AG09309 (cell line): ENCODE measurements around the gene CALML5.

Source experiments
- DNase-seq: peaks from one replicate; pipeline ENCODE4 v3.0.0-alpha.2; 2010; ENCODE audit warnings: low read depth
- H3K4me3 ChIP-seq: 2 replicates; pipeline ENCODE4 v1.5.1; 2011; ENCODE audit warnings: mild to moderate bottlenecking, low read depth, low read length, moderate library complexity; ENCODE audit not compliant: control insufficient read depth
- TF ChIP-seq, protein P1 (sequence below): IDR thresholded peaks from 2 replicates; pipeline ENCODE4 v1.5.1; 2011; ENCODE audit warnings: mild to moderate bottlenecking, low read depth, low read length, inconsistent platforms; ENCODE audit not compliant: insufficient read depth, control insufficient read depth; ENCODE audit errors: missing control alignments

Gene CALML5

DNA sequence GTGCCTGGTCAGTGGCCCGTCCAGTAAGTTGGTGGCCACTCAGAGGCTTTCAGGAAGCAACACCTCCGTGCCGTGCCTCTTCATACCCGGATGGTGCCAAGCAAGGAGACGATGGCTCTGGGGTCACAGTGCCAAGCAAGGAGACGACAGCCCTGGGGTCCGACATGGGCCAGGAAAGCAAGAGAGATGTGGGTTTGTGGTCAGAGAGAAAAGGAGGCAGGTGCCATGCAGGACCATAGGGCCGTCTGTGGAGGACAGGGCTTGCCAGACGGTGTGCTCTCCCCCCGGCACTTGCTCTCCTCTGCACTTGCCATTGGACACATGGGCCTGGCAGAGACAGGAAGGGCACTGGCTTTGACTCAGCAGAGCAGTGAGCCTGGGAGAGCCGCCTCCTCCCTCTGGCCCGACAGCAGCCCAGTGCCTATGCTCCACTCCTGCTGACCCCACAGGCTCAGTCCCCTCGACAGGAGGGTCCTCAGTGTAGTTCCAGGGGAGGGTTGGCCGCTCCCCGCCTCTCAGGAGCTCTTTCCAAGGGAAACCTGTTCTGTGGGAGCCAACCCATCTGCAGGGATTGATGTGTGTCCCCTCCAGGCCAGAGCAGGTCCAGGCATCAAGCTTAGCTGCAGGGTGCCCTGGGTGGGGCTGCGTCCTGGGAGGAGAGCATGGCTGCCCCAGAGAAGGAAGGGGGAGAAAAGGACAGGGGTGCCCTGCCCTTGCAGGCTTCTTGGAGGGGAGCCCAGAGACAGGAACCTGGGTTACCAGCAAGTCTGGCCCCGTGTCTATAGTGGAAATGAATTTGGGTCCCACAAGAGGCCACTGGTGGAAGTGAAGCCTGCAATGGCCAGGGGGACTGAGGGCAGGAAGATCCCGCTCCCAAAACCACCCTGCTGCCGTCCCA lies 7.6 kb upstream of the CALML5 start:
- no peak for DNase-seq
- H3K4me3 ChIP-seq, result no peak overlapping the region
- TF ChIP-seq, protein P1, sequence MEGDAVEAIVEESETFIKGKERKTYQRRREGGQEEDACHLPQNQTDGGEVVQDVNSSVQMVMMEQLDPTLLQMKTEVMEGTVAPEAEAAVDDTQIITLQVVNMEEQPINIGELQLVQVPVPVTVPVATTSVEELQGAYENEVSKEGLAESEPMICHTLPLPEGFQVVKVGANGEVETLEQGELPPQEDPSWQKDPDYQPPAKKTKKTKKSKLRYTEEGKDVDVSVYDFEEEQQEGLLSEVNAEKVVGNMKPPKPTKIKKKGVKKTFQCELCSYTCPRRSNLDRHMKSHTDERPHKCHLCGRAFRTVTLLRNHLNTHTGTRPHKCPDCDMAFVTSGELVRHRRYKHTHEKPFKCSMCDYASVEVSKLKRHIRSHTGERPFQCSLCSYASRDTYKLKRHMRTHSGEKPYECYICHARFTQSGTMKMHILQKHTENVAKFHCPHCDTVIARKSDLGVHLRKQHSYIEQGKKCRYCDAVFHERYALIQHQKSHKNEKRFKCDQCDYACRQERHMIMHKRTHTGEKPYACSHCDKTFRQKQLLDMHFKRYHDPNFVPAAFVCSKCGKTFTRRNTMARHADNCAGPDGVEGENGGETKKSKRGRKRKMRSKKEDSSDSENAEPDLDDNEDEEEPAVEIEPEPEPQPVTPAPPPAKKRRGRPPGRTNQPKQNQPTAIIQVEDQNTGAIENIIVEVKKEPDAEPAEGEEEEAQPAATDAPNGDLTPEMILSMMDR, result no peak

DNA sequence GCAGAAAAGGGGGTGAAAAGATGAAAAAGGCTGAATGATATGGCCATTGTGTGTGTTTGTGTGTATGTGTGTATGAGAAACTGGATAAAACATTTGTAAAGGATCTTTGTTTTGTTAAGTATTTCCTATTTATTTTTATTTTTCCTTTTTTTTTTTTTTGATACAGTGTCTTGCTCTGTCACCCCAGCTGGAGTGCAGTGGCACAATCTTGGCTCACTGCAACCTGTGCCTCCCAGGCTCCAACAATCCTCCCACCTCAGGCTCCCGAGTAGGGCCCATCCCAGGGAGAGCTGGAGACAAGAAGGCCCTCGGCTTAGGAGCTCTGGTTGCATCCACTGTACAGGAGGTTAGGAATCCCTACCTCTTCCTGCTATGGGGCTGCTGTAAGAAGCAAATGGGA lies 6.9 kb upstream of the CALML5 start:
- no peak for DNase-seq
- H3K4me3 ChIP-seq, result no peak overlapping the region
- TF ChIP-seq, protein P1, result no peak

DNA sequence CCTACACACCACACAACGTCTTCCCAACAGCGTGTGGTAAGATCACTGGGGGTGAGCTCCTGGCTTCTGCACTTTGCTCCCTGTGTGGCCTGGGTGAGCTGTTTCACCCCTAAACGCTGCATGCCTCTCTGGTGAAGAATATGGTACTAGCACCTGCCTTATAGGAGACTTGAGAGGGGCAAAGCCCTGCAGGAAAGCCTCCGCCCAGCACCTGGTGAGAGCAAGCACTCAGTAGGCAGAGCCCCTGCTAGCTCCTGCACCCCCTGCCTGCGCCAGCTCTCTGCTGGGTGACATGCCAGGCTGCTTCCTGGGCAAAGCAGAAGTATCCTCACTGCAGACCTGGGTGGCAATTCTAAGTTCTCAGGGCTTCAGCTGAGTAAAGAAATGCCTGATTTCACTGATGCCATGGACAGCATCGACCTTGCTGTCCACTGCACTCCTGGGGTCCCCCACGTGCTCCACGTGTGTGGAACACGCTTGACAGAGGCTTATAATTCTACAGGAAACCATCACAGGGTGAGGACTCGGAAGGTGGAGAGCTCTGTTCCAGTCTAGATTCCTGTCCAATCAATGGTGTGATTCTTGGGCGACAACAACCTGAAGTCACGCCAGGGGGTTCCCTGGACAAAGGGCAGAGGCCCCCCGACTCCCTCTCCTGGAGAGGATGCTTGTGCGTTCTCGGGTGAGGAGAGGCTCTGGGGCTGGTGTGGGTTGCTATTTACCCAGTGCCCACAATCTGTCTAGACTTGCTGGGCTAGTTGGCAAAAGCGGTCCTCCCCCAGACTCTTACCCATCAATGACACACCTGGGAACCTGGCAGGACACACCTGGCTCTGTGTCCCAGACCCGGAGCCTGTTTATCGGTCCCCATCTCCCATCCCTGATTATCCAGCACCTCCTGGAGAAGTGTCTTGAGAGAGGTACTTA lies 5.0 kb upstream of the CALML5 start:
- TF ChIP-seq, protein P1, result no peak
- DNase-seq, result no peak
- H3K4me3 ChIP-seq, result no peak overlapping the region

DNA sequence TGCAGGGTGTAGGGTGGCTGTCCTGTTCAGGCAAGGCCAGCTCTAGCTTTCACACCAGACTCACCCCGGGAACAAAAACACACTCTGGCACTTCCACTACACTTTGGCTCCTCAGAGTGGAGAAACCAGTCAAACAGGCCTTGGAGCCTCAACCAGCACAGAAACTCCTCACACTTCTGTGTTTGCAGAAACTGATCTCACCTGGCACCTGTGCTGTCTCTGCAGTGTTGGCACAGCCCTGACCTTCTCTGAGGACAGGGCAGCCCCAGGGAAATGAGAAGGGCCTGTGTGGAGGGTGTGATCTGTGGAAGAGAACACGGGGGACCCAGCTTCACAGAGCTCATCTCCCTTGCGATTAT lies 4.1 kb upstream of the CALML5 start:
- no peak for DNase-seq
- TF ChIP-seq, protein P1, result no peak
- no peak overlapping the region for H3K4me3 ChIP-seq

DNA sequence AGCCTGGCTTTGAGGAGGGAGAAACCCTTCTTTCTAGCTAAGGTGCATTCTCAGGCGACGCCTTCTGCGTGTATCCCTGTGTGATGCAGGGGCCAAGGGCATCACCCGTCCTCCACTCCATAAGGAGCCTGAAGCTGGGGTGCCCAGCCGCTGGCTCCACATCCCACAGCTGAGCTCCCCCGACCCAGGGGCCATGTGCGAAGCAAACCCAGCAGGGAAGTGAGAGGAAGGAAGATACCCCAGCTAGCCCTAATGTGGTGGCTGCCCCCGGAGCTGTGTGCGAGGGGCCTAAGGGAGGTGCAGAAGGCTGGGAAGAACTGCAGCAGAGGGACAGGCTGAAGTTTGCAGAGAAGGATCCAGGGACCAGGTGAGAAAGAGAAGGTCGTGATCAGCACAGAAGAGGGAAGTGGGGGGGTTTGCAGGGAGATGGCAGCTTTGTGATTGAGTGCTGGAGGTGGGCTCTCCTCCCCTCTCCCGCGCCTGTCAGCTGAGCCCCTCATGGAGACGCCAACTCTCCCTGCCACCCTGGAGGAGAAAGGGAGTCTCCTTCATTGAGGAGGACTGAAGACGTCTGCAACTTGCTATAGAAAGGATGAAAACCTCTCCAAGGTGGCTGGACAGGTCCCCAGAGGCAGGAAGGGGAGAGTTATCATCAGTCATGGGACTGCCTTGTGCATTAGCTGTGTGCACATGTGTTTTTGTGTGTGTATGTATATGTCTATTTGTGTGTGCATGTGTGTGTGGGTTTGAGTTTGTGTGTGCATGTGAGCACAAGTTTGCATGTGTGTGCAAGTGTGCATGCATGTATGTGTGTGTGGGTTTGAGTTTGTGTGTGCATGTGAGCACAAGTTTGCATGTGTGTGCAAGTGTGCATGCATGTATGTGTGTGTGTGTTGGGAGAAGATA lies 3.5 kb upstream of the CALML5 start:
- TF ChIP-seq, protein P1, result no peak
- no peak for DNase-seq
- H3K4me3 ChIP-seq, result no peak overlapping the region

DNA sequence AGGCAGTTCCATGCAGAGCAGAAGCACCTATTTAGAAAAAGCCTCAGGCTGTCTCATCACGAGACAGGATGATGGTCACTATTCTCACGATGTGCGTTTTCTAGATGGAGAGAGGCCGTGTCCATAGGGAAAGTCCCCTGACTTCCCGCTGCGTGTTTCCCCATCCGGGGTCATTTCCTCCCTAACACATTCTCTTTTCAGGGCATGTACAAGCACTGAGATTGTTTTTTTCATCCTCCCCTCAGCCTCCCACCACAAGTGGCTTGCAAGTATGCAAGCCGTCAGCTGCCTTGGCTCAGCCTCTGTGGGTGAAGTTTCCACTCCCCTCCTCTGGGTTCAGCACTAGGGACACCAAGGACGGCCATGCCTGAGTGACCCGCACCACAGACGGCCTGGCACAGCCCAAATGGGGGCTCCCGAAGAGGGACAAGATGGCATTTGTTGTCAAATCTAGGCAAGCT lies 2.7 kb upstream of the CALML5 start:
- DNase-seq, result no peak
- no peak overlapping the region for H3K4me3 ChIP-seq
- TF ChIP-seq, protein P1, result no peak
